NB4 (cell line): ENCODE measurements around the gene MCM7.

ENCODE experiments used
- CTCF ChIP-seq: IDR thresholded peaks from one replicate; pipeline ENCODE4 v1.5.1; 2012; ENCODE audit warnings: low read depth, low read length
- POLR2A ChIP-seq: IDR thresholded peaks from 2 replicates; pipeline ENCODE4 v1.6.1; 2011; ENCODE audit warnings: mild to moderate bottlenecking; ENCODE audit not compliant: insufficient read length; ENCODE audit errors: extremely low read depth

GRCh38 chr7:100141555-100141949 is 40.4 kb upstream of the MCM7 start:
- no peak for TF ChIP-seq CTCF
- TF ChIP-seq POLR2A, result no peak
